Germinal center (tissue), 1 donor: ENCODE results near the gene LGALS9B.
"Not testable (repeated sequence)": the region's sequence is repeated elsewhere in the genome, so short reads cannot be mapped to it uniquely, and the experiment has no call there.

Experiments used
- DNase-seq: peaks from one replicate; pipeline ENCODE4 v3.0.0; 2012; ENCODE audit warnings: mixed read lengths, low spot score

LGALS9B gene

GRCh38 chr17:20466999-20467398 lies 340 bp downstream of the LGALS9B start:
- DNase-seq, result not testable (repeated sequence)

DNA sequence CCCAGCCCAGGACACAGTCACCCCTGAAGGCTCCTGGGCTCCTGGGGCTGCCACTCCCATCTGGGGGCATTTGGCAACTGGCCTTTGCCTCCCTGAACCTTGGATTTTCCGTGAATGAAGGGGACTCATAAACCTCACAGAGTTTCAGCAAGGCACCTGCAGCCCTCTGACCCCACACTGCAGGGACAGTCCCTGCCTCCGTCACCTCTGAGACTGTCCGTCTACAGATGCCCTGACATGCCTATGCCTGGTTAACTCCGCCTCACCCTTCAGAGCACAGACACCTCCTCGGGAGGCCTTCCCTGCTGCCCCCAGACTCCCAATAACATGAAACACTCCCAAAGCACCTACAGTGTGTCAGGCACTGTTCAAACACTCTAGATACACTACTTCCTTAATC lies 786 bp downstream of the LGALS9B start:
- not testable (repeated sequence) for DNase-seq

GRCh38 chr17:20465535-20465934 lies 1.8 kb downstream of the LGALS9B start:
- not testable (repeated sequence) for DNase-seq

- DNase-seq, result not testable (repeated sequence)
These were observed 2.4 kb downstream of the LGALS9B start for GRCh38 chr17:20464854-20465414.

DNA sequence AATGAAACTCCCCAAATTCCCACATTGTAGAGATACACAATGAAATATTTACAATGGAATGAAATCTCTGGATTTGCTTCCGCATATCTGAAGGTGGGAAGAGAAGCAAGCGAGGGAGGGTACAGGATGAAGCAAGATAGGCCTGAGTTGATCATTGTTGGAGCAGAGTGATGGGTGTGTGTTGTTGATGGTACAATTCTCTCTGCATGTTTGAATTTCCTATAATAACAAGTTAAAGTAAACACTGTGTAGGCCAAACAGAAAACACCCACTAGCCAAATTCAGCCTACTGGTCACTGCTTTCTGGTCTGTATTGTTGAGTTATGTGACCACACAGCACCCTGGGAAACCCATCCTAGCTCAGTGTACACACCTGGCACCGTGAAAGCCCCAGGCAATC lies 5.2 kb downstream of the LGALS9B start:
- DNase-seq, result not testable (repeated sequence)

GRCh38 chr17:20457848-20458381 lies 9.4 kb downstream of the LGALS9B start:
- DNase-seq, result not testable (repeated sequence)

DNA sequence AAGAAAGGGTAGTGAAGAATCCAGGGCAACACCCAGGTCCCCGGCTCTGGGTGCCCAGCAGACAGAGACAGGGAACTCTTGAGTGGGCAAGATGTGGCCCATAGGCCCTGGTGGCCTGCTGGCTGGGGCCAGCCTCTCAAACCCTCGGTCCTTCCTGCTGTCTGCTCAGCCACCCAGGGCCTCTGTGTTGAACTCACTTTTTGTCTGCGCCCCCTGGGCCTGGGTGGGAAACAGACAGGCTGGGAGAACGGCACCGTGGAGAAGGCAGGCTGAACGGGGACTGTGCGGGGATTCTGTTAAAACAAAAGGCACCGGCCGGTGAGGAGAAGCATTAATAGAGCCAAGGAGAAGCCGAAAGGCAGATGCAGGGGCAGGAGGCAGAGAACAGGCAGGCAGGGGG lies 12.2 kb downstream of the LGALS9B start:
- not testable (repeated sequence) for DNase-seq

DNA sequence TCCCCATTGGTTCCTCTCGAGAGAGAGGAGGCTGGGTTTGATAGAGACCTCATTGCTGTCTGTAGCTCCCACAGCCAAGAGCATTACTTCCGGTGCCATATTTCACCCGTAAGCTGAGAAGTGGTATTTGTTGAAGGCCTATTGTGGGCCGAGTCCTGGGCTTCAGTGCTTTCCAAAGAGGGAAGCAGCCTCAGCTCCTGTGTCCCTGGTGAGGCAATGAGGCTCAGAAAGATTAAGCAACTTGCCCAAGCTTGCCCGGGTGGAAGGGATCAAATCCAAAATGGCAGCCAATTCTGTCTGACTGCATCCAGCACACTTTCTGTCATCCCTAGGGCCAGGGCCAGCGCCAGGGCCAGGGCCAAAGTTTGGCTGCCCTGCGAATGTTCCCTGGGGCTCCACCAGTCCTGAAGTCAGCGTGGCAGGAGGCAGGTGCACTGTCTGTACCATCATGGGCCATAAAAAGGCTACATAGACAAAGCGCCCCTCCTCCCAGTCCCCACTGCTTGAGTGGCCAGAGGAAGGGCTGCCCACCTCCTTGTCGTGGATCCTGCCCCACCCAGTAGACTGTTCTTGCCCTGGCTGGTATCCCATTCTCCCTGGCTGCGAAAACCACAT lies 13.4 kb downstream of the LGALS9B start:
- not testable (repeated sequence) for DNase-seq

GRCh38 chr17:20450852-20451251 lies 16.5 kb downstream of the LGALS9B start:
- not testable (repeated sequence) for DNase-seq

DNA sequence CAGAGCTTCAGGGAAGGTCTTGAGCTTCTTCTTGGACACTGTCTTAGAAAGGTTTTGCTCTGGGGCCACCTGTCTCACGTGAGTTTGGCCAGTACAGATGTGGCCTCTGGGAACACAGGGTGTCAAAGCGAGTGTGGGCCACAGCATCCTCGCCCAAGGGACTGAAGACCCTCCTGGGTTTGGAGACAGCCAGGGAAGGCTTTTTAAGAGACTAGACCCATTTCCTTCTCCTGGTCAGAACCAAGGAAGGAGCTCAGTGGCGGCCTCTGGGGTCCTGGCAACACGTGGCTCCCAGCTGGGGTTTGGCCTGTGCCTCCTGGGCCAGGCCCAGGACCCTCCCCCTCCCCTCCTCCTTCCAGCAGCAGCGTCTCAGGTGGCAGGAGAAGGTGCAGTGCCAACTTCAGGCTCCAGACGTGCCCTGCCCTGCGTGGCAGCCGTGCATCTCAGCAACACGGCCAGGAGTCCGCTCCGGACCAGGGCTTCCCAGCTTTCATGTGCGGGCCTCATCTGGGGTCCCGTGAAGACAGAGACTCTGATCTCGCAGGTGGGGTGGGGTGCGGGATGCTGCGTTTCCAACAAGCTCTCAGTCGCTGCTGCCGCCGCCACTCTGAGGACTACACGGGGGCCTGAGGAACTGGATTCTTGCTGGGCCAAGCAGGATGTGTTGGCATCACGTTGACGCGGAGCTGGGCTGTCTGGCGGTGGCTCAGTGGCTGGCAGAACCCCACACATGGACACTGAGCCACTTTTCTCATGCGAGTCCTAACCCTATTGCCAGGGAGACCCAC lies 19.6 kb downstream of the LGALS9B start:
- peak; percentile 0 for DNase-seq

- not testable (repeated sequence) for DNase-seq
These were observed 20.4 kb downstream of the LGALS9B start for GRCh38 chr17:20446895-20447294.

DNA sequence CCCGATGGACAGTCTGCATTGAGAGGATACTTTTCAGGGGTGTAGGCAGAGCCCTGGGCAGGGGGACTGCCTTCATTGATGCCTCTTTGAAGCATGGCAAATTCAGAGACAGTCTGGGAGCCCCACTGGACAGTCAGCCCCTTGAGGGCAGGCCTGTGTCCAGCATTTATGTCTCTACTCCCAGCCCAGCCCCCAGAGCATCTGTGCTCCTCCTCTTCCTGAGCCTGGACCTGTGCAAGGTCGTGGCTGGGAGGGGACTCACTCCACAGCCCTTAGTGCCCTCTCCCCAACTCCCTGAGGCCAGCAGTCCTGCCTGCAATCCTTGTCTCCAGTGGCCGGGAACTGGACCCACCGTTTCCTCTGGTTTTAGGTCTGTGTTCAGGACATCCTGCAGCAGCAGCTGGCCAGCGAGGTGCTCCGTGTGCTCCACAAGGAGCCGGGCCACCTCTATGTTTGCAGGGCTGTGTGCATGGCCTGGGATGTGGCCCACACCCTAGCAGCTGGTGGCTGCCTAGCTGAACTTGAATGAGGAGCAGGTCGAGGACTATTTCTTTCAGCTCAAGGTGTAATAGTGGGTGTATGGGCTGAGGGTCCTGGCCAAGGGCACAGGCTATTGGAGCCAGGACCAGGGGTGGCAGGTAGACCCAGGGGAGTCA lies 22.6 kb downstream of the LGALS9B start:
- not testable (repeated sequence) for DNase-seq

DNA sequence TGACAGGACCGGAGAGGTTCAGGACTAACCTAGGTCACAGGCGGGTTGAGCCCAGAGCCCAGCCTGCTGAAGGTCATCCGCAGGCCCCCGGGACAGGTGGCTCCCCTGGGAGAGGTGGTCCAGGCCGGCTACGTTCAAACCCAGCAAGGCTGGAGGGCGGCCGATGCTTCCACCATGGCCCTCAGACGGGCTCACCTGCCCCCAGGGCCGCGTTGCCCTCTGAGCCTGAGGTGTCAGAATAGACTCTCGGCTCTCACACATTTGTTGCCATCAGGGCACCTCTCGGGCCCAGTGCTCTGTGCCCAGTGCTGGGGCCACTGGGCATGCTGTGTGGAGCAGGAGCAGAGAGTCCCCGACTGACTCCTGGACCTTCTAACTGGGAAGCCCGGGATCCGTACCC lies 23.2 kb downstream of the LGALS9B start:
- DNase-seq, result peak; percentile 0

- DNase-seq, result not testable (repeated sequence)
These were observed 23.7 kb downstream of the LGALS9B start for GRCh38 chr17:20443632-20444031.

DNA sequence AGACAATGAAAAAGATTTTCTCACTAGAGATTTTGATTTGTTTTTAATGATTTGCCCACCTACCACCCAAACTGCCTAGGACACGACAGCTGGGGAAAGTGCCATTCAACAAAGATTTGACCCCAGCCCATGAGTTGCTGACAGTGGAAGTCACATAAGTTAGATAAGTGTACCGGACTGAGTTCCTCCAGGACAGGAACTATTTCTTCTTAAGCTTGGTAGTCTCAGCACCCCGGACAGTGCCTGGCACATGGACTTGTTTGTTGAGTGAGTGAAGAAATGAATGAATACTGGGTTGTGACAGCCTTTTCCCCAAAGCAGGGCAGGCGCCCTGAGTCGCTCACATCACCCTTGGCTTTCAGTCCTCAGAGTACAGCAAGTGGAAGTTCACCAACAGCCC lies 26.7 kb downstream of the LGALS9B start:
- not testable (repeated sequence) for DNase-seq

DNA sequence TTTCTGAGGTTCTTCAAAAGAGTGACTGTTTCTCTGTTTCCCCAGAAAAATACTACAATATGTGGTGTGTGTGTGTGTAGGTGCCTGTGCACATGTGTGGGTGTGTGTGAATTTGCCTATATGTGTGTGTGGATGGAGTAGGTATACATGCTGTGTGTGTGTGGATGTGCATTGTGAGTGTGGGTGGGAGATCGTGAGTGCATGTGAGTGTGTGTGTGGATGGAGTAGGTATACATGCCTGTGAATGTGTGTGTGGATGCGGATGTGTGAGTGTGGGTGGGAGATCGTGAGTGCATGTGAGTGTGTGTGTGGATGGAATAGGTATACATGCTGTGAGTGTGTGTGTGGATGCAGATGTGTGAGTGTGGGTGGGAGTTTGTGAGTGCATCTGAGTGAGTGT lies 32.2 kb downstream of the LGALS9B start:
- not testable (repeated sequence) for DNase-seq

DNA sequence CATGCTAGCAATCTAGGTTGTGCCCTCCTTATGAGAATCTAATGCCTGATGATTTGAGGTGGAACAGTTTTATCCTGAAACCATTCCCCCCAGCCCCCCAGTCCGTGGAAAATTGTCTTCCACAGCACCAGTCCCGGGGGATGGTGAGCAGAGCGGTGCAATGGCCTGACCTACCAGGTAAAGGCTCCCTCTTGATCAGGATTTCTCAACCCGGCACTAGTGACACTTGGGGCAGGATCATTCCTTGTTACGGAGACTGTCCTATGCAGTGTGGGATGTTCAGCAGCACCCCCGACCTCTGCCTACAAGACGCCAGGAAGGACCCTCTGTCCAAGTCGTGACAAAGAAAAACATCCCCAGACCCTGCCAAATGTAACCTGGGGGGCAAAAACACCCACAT lies 34.0 kb downstream of the LGALS9B start:
- DNase-seq, result not testable (repeated sequence)

DNA sequence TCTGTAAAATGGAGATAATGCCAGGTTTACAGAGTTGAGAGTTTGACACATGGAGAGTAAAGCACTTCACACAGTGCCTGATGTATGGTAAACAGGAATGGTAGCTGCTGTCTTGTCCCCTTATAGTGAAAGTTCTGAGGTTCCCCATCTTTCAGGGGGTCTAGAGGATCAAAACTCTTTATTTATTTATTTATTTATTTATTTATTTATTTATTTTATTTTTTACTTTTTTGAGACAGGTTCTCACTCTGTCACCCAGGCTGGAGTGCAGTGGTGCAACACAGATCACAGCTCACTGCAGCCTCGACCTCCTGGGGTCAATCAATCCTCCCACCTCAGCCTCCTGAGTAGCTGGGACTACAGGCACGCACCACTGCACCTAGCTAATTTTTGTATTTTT lies 40.1 kb downstream of the LGALS9B start:
- not testable (repeated sequence) for DNase-seq

DNA sequence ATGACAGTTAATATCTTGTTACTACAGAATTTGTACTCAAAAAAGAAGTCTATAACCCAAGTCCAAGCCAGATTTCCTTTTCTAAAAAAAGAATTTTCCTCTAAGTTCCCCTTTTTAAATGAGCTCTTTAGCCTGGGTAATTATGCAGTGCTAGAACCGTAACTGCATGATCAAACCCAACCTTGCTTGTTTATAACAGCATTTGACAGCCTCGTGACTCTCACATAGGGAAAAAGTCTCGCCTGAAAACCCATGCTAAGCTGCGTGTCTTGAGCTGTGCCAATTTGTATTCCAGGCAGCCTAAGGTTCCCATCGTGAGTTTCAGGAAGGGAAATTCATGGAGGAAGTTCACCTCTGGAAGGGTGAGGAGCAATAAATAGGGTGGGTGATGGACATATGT lies 44.5 kb downstream of the LGALS9B start:
- not testable (repeated sequence) for DNase-seq

- DNase-seq, result not testable (repeated sequence)
These were observed 48.5 kb downstream of the LGALS9B start for GRCh38 chr17:20418838-20419237.

DNA sequence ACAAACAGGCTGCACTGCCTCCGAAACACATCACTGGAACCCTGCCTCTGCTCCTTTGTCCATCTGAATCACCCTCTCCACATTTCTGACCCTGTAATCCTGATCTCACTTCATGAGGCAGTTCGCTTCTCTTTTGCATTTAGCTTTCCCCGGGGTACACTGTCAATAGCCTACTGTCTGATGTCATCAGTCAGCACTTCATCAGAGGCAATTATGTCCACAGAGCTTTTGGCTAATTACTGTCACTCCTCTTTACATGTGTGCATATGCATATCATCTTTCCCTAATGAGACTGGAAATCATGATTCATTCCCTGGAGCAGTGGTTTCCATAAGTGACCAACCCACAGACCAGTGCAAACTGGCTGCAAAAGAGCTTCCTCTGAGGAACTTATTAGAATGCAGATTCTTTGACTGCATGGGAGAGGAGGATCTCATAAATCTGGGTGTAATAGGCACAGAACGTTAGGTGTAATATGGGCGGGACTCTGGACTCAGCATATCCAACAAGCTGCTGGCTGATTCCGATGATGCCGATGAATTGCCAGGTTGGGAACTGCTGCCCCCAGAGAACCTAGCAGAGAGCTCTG lies 49.8 kb downstream of the LGALS9B start:
- DNase-seq, result not testable (repeated sequence)

DNA sequence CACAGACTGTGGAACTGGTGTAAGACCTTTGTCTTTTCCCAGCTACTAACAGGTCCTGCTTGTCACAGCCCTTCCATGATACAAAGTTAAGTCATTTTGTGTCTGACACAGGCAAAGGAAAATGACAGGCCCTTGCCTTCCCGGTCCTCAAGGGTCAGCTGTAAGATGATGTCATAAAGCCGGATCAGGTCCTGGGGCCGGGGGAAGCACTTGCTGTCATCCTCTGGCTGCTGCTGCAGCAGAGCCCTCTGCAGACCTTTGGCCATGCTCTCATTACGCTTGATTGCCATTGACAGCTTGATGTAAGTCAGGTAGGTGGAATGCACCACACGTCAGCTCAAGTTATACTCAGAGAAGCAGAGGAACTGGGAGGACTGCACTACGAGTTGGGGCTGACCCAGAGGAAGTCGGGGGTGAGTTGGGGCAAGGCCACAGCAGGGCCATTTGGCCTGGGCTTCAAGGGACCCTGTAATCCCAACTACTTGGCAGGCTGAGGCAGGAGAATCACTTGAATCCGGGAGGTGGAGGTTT lies 50.9 kb downstream of the LGALS9B start:
- DNase-seq, result not testable (repeated sequence)
